22Rv1 (cell line): ENCODE results near the gene ZSWIM7.

Experiments used
- CTCF ChIP-seq: fragments of 450-650 bp; IDR thresholded peaks from 2 replicates; pipeline ENCODE4 v1.5.1; 2017; ENCODE audit warnings: mild to moderate bottlenecking
- ZFX ChIP-seq: fragments of 450-650 bp; IDR thresholded peaks from 2 replicates; pipeline ENCODE4 v1.6.1; 2017; ENCODE audit warnings: antibody characterized with exemption, borderline replicate concordance

DNA sequence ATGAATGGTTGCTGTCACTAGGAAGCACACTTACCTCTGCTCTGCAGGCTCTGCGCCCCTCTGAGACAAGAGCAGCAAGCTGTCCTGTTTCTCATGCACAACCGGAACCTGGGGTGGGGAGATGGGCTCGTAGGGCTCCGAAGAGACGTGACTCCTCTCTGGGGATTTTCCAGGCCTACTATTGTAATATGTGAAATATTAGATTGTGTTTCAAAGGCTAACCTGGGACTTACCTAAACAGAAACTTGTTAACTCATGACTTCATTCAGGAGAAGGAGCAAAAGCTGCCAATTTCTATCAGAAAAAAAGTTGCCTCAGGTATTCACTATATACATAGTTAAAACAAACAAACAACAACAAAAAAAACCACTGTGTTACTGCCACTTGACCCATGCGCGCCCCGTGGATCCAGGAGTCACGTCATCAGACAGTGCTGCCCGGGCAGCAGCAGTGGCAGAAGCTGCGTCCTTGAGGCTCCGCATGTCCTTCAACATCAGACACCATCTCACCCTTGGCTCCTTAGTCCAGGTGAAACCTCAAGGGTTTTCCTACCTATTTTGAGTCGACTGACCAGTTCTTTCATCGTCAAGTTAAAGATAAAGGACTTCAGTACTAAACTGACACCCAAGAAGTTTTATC, 49.4 kb upstream of the ZSWIM7 start:
- TF ChIP-seq CTCF (no peak), ZFX (no peak)
